DND-41 (cell line): ENCODE data around the gene NTM.

Source experiments
- ATAC-seq: fragments of 200-7000 bp; cut with Tn5 transposase; 3 replicates; pipeline ENCODE4 v1.9.1; 2021; ENCODE audit warnings: low read depth; ENCODE audit not compliant: insufficient read depth
- DNase-seq: peaks from one replicate; pipeline ENCODE4 v3.0.0-alpha.2; 2020
- H2AFZ ChIP-seq: 2 replicates; pipeline ENCODE4 v1.6.0; 2012; ENCODE audit warnings: low read depth, low read length
- H3K27ac ChIP-seq: 2 replicates; pipeline ENCODE4 v1.5.1; 2012; ENCODE audit warnings: low read length, inconsistent platforms
- H3K27me3 ChIP-seq: fragments of 200-600 bp; sonication (generic); 2 replicates; pipeline ENCODE4 v1.6.0; 2012; ENCODE audit warnings: low read length, mild to moderate bottlenecking, inconsistent platforms; ENCODE audit not compliant: insufficient read depth, poor library complexity
- H3K36me3 ChIP-seq: 2 replicates; pipeline ENCODE4 v1.5.1; 2012; ENCODE audit warnings: low read length, inconsistent platforms; ENCODE audit not compliant: insufficient read depth
- H3K4me1 ChIP-seq: 2 replicates; pipeline ENCODE4 v1.5.1; 2012; ENCODE audit warnings: mild to moderate bottlenecking, low read length; ENCODE audit not compliant: insufficient read depth
- H3K4me2 ChIP-seq: 2 replicates; pipeline ENCODE4 v1.6.0; 2012; ENCODE audit warnings: mild to moderate bottlenecking, moderate library complexity, low read length, inconsistent platforms; ENCODE audit not compliant: insufficient read depth
- H3K4me3 ChIP-seq, 2 experiments: fragments of 200-600 bp in 1 of 2; shearing (Covaris generic) in 1 of 2; 2 replicates each; pipeline ENCODE4 v1.5.1; 2012 to 2016; ENCODE audit warnings: inconsistent platforms in 2 of 2, low read length in 2 of 2, mild to moderate bottlenecking in 2 of 2, low read depth in 1 of 2, moderate library complexity in 1 of 2
- H3K79me2 ChIP-seq: 2 replicates; pipeline ENCODE4 v1.6.0; 2012; ENCODE audit warnings: low read length, inconsistent platforms; ENCODE audit not compliant: insufficient read depth
- H3K9ac ChIP-seq: 2 replicates; pipeline ENCODE4 v1.6.0; 2012; ENCODE audit warnings: low read depth, mild to moderate bottlenecking, inconsistent platforms, low read length, moderate library complexity
- H3K9me3 ChIP-seq: 2 replicates; pipeline ENCODE4 v1.5.1; 2012; ENCODE audit warnings: low read length, moderate library complexity, mild to moderate bottlenecking, inconsistent platforms; ENCODE audit not compliant: insufficient read depth, severe bottlenecking
- H4K20me1 ChIP-seq: 2 replicates; pipeline ENCODE4 v1.6.0; 2012; ENCODE audit warnings: low read length; ENCODE audit not compliant: insufficient read depth
- CTCF ChIP-seq: IDR thresholded peaks from 2 replicates; pipeline ENCODE4 v1.5.1; 2012; ENCODE audit warnings: borderline replicate concordance, low read length, moderate library complexity, mild to moderate bottlenecking; ENCODE audit not compliant: poor library complexity, severe bottlenecking; ENCODE audit errors: extremely low read depth
- EZH2 ChIP-seq: IDR thresholded peaks from 3 replicates; pipeline ENCODE4 v1.6.1; 2012; ENCODE audit warnings: borderline replicate concordance, low read depth, mild to moderate bottlenecking, moderate library complexity, low read length, inconsistent platforms; ENCODE audit not compliant: severe bottlenecking

Gene NTM

DNA sequence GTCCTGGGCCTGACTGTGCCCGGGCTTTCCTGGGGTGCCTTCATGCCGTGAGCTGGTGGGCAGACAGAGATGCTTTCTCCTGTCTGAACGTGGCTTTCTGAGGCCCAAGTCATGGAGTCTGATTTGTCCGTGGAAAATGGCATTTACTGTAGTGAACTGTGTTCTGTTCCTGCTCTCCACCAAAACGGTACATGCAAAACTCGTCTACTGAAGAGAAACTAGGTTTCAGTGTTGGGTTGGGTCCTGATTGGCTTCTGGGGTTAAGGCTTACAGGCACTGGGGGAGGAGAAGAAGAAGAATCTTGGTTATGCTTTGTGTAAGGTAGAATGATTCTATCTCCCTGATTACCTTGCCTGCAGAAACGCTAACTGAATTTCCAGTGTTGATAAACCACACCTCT lies 541.7 kb downstream of the NTM start:
- TF ChIP-seq CTCF (no peak), EZH2 (no peak)
- H3K27ac ChIP-seq = no peak overlapping the region
- no peaks in the 10 kb centered on the region for H4K20me1 ChIP-seq
- no peaks in the 10 kb centered on the region for H3K4me1 ChIP-seq
- no peak for ATAC-seq
- H3K27me3 ChIP-seq = no peaks in the 10 kb centered on the region
- H3K4me2 ChIP-seq = no peak overlapping the region
- no peak for DNase-seq
- no peaks in the 10 kb centered on the region for H3K79me2 ChIP-seq
- no peak overlapping the region for H2AFZ ChIP-seq
- H3K36me3 ChIP-seq = no peaks in the 10 kb centered on the region
- no peak overlapping the region for H3K9ac ChIP-seq
- H3K4me3 ChIP-seq = no peak overlapping the region
- no peaks in the 10 kb centered on the region for H3K9me3 ChIP-seq

GRCh38 chr11:131913267-131913666 lies 542.9 kb downstream of the NTM start:
- Histone ChIP-seq H3K4me1 (no peaks in the 10 kb centered on the region), H2AFZ (no peak overlapping the region), H3K4me3 (no peak overlapping the region), H3K36me3 (no peaks in the 10 kb centered on the region), H3K27ac (no peak overlapping the region), H3K4me2 (no peak overlapping the region), H4K20me1 (no peaks in the 10 kb centered on the region), H3K9me3 (no peaks in the 10 kb centered on the region), H3K9ac (no peak overlapping the region), H3K27me3 (no peaks in the 10 kb centered on the region), H3K79me2 (no peaks in the 10 kb centered on the region)
- ATAC-seq (no peak), DNase-seq (no peak)
- TF ChIP-seq EZH2 (no peak), CTCF (no peak)

DNA sequence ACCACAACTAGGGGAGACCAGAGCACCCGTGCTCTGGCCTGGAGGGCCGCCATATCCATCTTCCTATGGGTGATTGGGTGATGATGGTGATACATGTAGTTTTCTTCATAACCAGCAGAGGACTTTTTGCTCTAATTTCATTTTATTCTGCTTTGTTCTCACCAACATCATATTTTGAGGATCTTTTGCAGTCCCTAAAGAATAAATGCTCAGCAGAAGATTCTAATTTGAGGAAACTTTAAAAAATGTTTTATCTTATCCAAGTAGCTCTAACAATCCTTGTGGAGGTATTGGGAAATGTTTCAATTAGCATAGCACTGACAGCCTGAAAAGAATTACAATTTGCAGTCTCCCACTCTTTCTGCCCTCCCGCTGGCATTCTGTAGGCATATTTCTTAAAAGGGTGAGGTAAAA lies 544.0 kb downstream of the NTM start:
- Histone ChIP-seq H3K4me3 (no peak overlapping the region), H4K20me1 (no peaks in the 10 kb centered on the region), H3K9me3 (no peaks in the 10 kb centered on the region), H2AFZ (no peak overlapping the region), H3K27me3 (no peaks in the 10 kb centered on the region), H3K36me3 (no peaks in the 10 kb centered on the region), H3K27ac (no peak overlapping the region), H3K79me2 (no peaks in the 10 kb centered on the region), H3K4me1 (no peaks in the 10 kb centered on the region), H3K4me2 (no peak overlapping the region), H3K9ac (no peak overlapping the region)
- TF ChIP-seq EZH2 = no peak
- TF ChIP-seq CTCF = no peak
- DNase-seq = no peak
- no peak for ATAC-seq

- H3K27ac ChIP-seq = no peak overlapping the region
Measured at GRCh38 chr11:131916638-131917037, 546.2 kb downstream of the NTM start.

More at GRCh38 chr11:131916638-131917037, 546.2 kb downstream of the NTM start:
- H3K27me3 ChIP-seq = peaks cover 7% of the 10 kb centered on the region
- H3K79me2 ChIP-seq = no peaks in the 10 kb centered on the region
- H3K9ac ChIP-seq = no peak overlapping the region
- no peak for TF ChIP-seq CTCF
- TF ChIP-seq EZH2 = no peak
- H4K20me1 ChIP-seq = no peaks in the 10 kb centered on the region
- no peak overlapping the region for H2AFZ ChIP-seq
- DNase-seq (no peak), ATAC-seq (no peak)
- H3K4me2 ChIP-seq = no peak overlapping the region
- no peaks in the 10 kb centered on the region for H3K9me3 ChIP-seq
- no peaks in the 10 kb centered on the region for H3K36me3 ChIP-seq
- H3K4me1 ChIP-seq = no peaks in the 10 kb centered on the region
- H3K4me3 ChIP-seq = no peak overlapping the region
